GM19467 (cell line): ENCODE data around the gene FNBP1.

Experiments used
- ATAC-seq: cut with Tn5 transposase; IDR thresholded peaks from one replicate; pipeline ENCODE4 v1.9.1; 2021; ENCODE audit warnings: mild to moderate bottlenecking, moderate library complexity; ENCODE audit not compliant: unreplicated experiment

The FNBP1 gene

GRCh38 chr9:129865668-129866320, 177.2 kb downstream of the FNBP1 start:
- ATAC-seq = no peak

DNA sequence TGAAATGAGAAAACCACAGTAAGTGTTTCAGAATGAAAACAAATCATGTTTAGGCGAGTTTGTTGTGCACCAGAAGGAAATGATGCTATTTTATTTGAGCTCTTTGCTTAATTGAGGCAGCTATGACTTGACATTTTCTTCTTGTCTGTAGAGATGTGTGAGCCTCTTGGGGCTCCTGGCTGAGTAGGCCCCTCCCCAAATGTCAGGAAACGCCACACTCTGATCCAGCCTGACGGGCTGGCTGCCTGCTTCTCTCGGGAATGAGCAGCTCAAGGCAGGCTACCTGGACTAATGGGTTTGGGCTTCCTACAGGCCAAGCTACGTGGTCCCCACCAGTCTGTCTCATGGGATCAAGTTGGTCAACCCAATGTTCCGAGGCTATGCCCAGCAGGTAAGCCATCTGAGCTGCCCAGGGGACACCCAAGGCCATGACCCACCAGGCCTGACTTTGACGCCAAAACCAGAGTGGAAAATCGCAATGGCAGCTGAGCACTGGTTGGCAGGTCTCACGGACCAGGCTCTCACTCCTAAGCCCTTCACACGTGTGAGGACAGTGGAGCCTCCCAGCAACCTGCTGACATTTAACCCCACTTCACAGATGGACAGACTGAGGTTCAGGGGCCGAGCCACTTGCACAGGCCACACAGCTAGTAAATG, 177.9 kb downstream of the FNBP1 start:
- ATAC-seq = no peak

DNA sequence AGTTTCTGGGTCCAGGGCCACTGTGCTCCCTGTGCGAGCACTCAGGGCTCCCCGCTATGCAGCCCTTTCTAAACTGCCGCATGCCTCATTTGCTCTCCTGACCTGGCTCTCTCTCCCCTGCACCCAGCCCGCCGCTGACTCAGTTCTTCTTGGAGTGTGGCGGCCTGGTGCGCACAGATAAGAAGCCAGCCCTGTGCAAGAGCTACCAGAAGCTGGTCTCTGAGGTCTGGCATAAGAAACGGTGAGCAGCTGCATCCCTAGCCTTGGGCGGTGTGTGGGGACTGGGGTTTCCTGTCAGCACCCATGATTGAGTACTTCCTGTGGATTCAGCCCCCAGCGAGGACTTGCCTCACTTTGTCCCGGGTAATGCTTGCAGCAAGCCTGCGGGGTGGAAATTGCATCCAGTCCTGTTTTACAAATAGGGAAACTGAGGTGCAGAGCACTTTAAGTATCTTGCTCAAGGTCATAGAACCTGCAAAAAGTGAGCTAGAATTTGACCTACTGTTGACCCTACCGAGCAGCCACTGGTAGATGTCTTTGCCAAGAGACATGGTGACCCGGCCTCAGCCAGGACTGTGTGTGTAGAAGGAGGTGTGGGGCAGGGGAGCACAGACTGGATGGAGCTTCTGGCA, 179.8 kb downstream of the FNBP1 start:
- no peak for ATAC-seq

GRCh38 chr9:129861447-129861827, 181.6 kb downstream of the FNBP1 start:
- ATAC-seq = no peak

DNA sequence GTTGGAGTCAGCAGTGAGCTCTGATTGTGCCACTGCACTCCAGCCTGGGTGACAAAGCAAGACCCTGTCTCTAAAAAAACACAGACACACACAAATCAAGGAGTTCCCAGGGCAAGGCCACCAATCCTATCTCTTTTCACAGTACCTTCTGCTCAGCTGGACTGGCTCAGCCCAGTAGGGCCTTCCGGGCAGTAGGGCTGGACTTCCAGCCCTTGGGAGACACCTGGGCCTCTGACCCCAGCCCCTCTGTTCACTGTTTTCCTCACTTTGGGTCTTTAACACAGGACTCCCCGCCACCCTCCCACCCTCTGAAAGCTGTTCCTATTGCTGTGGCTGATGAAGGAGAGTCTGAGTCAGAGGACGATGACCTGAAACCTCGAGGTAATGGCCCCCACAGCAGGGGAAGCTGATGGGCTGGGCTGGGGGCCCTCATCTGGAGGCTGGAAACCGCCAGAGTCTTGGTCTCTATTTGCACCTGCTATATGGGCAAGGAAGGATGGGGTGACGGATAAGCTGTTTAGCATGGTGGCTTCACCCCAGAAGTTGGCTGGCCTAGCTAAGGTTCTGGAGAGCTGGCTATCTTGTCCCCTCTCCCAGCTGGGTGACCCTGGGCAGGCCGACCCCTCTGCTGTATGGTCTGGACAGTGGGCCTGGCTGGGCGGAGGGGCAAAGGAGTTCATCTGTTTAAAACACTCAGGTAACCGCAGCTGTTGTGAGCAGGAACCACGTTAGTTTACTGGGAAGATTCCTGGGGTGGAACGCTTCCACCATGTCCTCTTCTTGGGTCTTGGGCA, 182.1 kb downstream of the FNBP1 start:
- ATAC-seq = no peak

- no peak for ATAC-seq
These were observed 184.6 kb downstream of the FNBP1 start for GRCh38 chr9:129858167-129858962.

- ATAC-seq = no peak
These were observed 185.8 kb downstream of the FNBP1 start for GRCh38 chr9:129857207-129857606.

DNA sequence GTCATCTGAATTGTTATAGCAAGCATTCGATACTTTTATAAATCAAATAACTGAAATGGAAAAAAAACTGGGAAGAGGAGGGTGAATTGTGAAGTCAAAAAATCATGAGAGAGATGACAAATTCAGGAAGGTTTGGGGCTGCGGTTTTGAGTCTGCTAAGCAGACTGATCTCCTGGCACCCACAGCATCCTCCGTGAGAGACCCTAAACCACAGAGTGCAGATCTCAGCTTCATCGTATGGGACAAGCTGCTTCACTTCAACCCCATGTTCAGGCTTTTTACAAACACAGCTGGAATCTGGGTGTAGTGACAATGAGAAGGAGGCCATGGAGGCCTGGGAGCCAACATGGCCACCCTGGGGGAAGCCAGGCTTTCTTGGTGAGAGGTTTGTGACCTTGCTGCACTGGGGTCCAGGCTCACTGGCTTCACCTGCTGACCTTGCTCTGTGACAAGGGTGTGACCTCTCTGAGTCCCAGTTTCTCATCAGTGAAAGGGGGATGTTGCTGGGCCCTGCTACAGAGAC, 188.3 kb downstream of the FNBP1 start:
- no peak for ATAC-seq

DNA sequence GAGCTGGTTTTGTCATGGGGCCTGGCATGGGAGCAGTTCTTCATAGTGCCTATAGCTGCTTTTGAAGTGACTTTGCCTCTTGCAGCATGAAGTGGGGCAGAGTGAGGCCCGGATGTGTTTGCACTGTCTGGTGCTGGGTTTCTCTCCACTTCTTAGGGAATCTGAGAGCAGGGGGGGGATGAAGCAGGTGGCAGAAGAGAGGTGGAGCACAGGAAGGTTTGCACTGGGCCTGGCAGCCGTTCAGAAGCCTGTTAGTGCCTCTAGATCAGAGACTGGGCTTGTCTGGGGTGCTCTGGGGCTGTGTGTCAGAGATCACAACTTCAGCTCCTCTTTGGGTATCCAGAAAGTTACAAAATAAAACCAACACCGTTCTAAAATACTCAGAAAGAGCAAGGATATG, 189.4 kb downstream of the FNBP1 start:
- no peak for ATAC-seq

DNA sequence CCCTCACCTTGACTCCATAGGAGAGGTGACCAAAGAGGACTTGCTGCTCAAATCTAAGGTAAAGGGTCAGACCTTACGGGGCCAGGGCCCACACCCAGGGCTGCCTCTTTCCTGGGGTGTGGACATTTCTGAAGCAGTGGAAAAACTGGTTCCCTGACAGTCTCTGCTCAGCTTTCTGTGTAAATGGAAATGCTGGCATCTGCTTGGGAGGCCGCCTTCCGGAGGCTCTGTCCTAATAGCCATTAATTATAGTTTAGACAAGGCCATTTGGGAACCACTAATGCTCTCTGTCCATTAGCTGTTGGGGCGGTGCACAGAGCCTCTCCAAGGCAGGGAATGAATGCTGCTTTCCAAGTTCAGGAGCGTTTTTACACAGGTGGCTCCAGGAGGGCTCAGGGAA, 190.4 kb downstream of the FNBP1 start:
- no peak for ATAC-seq

DNA sequence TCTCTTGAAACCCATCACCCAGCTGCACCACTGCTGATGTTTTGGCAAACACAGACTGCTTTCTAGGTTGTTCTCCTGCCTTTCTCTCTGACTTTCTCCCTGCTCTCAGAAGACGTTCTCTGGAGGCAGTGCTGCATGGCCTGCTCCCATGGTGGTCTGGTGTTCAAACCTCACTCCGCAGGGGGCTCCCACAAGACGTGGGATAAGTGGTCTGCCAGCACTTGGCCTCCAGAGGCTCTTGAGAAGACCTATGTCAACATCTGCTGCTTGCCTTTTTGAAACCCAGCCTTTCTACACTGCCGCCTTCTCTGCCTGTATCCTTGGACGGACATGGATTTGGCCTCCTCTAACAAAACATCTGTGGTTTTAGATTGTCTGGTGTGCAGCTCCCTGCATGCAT, 191.2 kb downstream of the FNBP1 start:
- no peak for ATAC-seq

DNA sequence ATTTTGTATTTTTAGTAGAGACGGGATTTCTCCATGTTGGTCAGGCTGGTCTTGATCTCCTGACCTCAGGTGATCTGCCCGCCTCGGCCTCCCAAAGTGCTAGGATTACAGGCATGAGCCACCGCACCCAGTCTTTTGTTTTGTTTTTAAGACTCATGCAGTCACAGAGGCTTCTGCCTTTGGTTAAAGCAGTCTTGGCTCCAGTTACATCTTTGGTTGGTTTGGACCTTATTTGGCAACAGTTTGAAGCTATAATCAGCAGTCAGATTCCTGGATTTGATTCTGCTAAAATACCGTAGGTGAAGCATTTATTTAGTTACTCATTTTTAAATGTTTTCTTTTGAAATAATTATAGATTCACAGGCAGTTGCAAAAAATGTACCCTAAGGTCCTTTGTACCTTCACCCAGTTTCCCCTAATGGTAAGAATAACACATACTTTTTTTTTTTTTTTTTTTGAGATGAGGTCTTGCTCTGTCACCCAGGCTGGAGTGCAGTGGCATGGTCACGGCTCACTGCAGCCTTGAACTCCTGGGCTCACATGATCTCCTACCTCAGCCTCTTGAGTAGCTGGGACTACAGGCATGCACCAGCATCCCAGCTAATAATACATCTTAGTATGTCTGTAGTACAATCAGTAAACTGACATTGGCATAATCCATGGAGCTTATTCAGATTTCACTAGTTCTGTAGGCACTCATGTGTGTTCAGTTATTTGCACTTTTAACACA, 192.0 kb downstream of the FNBP1 start:
- ATAC-seq = no peak

DNA sequence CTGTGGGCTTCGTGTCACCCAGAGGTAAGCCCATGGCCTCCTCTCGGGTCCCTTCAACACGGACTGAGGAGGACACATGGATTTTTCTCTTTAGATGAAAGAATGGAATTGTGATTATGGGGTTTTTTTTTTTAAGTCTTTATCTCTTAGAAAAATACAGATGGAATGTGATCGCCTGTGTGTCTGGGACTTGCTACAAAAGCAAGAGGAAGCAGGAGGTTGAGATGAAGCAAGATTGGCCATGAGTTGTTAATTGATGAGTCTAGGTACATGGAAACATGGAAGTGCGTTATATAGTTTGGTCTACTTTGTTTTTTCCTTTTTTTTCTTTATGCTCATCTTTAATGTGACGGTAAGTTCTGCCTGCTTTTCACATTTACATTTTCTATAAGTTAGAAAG, 193.1 kb downstream of the FNBP1 start:
- ATAC-seq = no peak

- no peak for ATAC-seq
These were observed 194.1 kb downstream of the FNBP1 start for GRCh38 chr9:129848712-129849441.

GRCh38 chr9:129845373-129845772, 197.6 kb downstream of the FNBP1 start:
- ATAC-seq = no peak

DNA sequence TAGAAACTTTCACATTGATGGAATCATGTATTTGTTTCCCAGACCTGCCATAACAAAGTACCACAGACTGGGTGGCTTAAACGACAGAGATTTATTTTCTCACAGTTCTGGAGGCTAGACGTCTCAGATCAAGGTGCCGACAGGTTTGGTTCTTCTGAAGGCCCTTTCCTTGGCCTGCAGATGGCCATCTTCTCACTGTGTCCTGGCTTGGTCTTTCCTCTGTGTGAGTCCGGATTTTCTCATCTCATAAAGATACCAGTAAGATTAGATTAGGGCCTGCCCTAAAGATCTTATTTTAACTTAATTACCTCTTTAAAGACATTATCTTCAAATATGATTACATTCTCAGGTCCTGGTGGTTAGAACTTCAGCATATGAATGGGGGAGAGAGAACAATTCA, 201.9 kb downstream of the FNBP1 start:
- no peak for ATAC-seq

- ATAC-seq = no peak
These were observed 203.0 kb downstream of the FNBP1 start for GRCh38 chr9:129840034-129840433.

- ATAC-seq = no peak
These were observed 203.5 kb downstream of the FNBP1 start for GRCh38 chr9:129839324-129840023.
